ENCODE results near the gene XCL1.

The XCL1 gene

DNA sequence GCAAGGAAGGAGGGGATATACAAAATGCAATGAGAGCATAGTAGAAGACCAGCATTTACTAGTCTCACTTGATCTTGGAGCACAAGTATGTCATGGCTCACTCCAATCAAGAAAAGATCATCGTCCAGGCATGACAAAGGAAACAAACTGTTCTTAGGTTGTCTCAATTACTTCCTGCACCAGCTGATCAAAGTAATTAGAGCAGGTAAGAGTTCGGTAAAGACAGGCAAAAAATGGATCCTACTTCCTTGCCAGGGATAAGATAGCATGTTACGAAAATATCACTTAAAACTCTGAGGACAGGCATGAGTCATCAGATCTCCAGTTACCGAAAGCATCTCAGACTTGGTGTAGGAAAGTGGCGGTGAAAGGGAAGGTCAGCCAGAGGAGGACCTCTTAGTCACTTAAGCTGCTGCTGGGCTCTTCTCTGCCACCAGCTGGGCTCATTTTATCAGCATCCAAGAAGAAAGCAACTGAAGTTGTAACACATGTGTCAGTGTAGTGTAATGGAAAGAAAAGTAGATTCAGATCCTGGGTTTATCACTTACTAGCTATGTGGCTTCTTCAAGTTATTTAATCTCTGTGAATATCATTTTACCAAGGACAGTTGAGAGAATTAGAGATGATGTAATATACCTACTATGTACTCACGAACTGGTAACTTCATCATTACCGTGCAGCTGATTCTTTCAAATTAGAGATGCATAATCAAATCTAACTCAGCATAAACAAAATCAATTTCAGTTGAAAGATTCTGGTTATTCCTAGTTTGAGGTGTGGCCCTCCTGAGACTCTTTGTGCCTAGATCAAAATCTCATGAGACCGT is 46.8 kb downstream of the XCL1 start:
- in situ Hi-C loops (cut with MboI; ENCODE audit: low pct_unique_long_range_greater_than_20kb, low sequenced_read_pairs, unreplicated experiment) = loop anchor here (25.0 kb wide), 1 partner anchor 914 kb away; no protein-coding TSS in a partner anchor
- DNase-seq (ENCODE audit: low spot score) = no peak
- TF ChIP-seq, protein P1, sequence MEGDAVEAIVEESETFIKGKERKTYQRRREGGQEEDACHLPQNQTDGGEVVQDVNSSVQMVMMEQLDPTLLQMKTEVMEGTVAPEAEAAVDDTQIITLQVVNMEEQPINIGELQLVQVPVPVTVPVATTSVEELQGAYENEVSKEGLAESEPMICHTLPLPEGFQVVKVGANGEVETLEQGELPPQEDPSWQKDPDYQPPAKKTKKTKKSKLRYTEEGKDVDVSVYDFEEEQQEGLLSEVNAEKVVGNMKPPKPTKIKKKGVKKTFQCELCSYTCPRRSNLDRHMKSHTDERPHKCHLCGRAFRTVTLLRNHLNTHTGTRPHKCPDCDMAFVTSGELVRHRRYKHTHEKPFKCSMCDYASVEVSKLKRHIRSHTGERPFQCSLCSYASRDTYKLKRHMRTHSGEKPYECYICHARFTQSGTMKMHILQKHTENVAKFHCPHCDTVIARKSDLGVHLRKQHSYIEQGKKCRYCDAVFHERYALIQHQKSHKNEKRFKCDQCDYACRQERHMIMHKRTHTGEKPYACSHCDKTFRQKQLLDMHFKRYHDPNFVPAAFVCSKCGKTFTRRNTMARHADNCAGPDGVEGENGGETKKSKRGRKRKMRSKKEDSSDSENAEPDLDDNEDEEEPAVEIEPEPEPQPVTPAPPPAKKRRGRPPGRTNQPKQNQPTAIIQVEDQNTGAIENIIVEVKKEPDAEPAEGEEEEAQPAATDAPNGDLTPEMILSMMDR (IDR thresholded peaks at IDR 0.05; ENCODE audit: extremely low read depth, insufficient read depth, missing control alignments) = no peak

DNA sequence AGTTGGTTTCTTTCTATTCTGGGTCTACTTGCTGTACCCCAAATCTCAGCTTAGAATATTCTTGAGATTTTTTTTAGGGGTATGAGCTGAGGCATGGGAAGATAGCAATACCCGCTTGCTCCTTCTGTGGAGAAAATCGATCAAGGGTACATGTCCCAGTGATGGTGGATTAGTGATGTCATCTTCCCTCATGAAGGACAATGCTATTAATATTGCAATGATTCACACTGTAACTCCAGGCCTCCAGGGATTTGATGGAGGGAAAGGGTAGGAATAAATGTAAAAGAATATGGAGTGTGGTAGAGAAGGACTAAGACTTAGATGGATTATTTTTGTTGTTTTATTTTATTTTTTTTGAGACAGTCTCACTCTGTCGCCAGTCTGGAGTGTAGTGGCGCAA is 47.4 kb downstream of the XCL1 start:
- no peak for DNase-seq (ENCODE audit: low spot score)
- TF ChIP-seq, protein P1 (IDR thresholded peaks at IDR 0.05; ENCODE audit: extremely low read depth, insufficient read depth, missing control alignments) = no peak
- in situ Hi-C loops (cut with MboI; ENCODE audit: low pct_unique_long_range_greater_than_20kb, low sequenced_read_pairs, unreplicated experiment) = loop anchor here (25.0 kb wide), 1 partner anchor 913 kb away; no protein-coding TSS in a partner anchor

DNA sequence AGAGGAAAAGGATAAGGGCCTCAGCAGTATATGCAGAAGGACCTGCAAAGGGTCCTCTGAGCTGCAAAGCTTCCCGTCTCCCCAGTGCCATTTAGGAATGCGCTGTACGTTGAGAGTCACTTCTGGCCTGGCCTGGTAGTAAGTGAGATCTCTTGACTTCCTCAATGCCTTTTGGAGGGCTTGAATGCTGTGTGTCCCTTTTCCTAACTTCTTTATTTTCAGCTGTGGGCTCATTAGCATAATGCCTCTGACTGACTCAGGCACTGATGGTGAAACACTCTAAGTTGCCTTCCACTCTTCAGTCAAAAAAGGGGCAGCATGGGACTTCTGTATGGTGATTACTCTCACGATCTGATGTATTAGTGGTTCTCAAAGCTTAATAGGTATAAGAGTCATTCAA is 49.9 kb downstream of the XCL1 start:
- TF ChIP-seq, protein P1 (IDR thresholded peaks at IDR 0.05; ENCODE audit: extremely low read depth, insufficient read depth, missing control alignments) = no peak
- in situ Hi-C loops (cut with MboI; ENCODE audit: low pct_unique_long_range_greater_than_20kb, low sequenced_read_pairs, unreplicated experiment) = loop anchor here (25.0 kb wide), 1 partner anchor 486 kb away; the partner anchor contains the start of gene ATP1B1
- DNase-seq (ENCODE audit: low spot score) = no peak

DNA sequence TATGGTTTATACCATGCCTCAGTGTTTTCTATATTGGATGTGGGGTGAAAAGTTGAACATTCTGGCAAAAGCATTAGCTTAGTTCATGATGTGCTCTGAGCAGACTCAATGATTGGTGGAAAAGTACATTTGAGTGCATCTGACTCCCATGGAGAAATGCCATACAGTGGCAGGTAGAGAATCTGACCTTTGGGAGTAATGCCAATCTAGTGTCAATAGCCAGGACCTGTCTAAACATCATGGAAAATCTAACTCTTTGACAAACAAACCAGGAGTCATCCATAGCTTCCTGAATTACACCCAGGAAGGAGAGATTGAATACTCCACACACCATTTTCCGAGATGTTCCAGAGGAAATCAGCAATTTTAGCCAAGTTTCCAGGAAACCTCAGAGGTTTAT is 51.0 kb downstream of the XCL1 start:
- in situ Hi-C loops (cut with MboI; ENCODE audit: low pct_unique_long_range_greater_than_20kb, low sequenced_read_pairs, unreplicated experiment) = loop anchor here (25.0 kb wide), 1 partner anchor 485 kb away; the partner anchor contains the start of gene ATP1B1
- TF ChIP-seq, protein P1 (IDR thresholded peaks at IDR 0.05; ENCODE audit: extremely low read depth, insufficient read depth, missing control alignments) = no peak
- no peak for DNase-seq (ENCODE audit: low spot score)

DNA sequence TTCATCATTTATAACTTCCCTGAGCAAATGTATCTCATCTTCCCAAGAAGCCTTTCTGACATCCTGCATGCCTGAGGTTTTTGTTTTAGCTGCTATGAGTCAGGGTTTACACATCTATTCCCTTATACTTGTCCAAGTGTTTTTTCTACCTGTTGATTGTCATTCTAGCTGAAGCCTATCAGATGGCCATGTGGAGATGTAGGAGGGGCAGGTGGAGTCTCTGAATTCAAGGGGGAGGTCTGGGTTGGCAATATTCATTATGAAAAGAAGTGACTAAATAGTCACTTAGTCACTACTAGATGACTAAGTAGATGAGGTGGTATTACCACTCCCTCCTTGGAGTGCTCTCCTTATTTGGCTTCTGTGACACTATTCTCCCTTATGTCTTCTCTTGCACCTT is 52.4 kb downstream of the XCL1 start:
- TF ChIP-seq, protein P1 (IDR thresholded peaks at IDR 0.05; ENCODE audit: extremely low read depth, insufficient read depth, missing control alignments) = no peak
- in situ Hi-C loops (cut with MboI; ENCODE audit: low pct_unique_long_range_greater_than_20kb, low sequenced_read_pairs, unreplicated experiment) = loop anchor here (25.0 kb wide), 1 partner anchor 483 kb away; the partner anchor contains the start of gene ATP1B1
- DNase-seq (ENCODE audit: low spot score) = no peak

DNA sequence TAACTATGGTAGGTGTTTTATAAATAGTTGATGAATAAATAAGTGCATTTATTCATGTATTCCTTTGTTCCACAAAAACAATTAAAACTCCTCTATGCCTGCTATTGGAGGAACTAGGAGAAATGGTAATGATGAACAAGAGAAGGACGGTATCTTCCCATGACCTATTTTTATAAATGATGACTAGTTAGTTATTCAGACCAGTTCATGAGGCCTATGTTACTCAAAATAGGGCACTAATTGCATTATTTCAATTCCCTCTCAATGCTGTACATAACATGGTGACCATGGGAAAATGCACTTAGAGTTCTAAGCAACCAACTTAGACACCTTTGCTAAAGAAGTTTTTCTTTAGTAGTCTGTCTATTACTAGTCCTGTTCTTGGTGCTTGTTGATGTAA is 53.1 kb downstream of the XCL1 start:
- in situ Hi-C loops (cut with MboI; ENCODE audit: low pct_unique_long_range_greater_than_20kb, low sequenced_read_pairs, unreplicated experiment) = loop anchor here (25.0 kb wide), 1 partner anchor 483 kb away; the partner anchor contains the start of gene ATP1B1
- DNase-seq (ENCODE audit: low spot score) = no peak
- TF ChIP-seq, protein P1 (IDR thresholded peaks at IDR 0.05; ENCODE audit: extremely low read depth, insufficient read depth, missing control alignments) = no peak

Data from GM13977 (cell line).